HepG2 (cell line): ENCODE data around the gene LBX2. TPM values are rescaled to one million over a fixed set of nuclear protein-coding genes. Genes with fewer than 3 reads are reported as not detected.

ENCODE experiments used
- ATAC-seq: fragments of 200-7000 bp; cut with Tn5 transposase; 3 replicates; pipeline ENCODE4 v1.9.1; 2020; ENCODE audit warnings: mild to moderate bottlenecking, moderate library complexity
- BruUV-seq: library from RNA; stranded (reverse); fragments of 400-500 nt; replicated peaks from 2 replicates; lab custom pipeline; 2021; lab: Mats Ljungman, UMichigan
- CTCF ChIA-PET: fragments of 300-600 bp; formaldehyde crosslinking; extraction: SDS; loops from one replicate; lab custom pipeline; 2021; ENCODE audit warnings: low total read pairs, inconsistent platforms, low intra/inter-chr PET ratio; lab: Yijun Ruan, JAX
- POLR2A ChIA-PET: fragments of 350-600 bp; sonication (Branson Sonifier 250); formaldehyde crosslinking; loops from one replicate; lab custom pipeline; 2020; ENCODE audit warnings: antibody characterized with exemption, inconsistent platforms; lab: Yijun Ruan, JAX
- DNase-seq: peaks from one replicate; pipeline ENCODE4 v3.0.0-alpha.2; 2015; ENCODE audit warnings: low spot score
- FAIRE-seq: peaks from 3 replicates; lab custom pipeline; 2011; peaks lifted over from hg19 to GRCh38; lab: Jason Lieb, UNC
- H2AFZ ChIP-seq: one replicate; pipeline ENCODE4 v1.6.1; 2011; ENCODE audit warnings: low read length, inconsistent platforms
- H3K27ac ChIP-seq: fragments of 300-600 bp; 3 replicates; pipeline ENCODE4 v1.8.0; 2011; ENCODE audit warnings: mixed run types, mild to moderate bottlenecking, mixed read lengths, low read length, inconsistent platforms; ENCODE audit not compliant: insufficient read depth; ENCODE audit errors: extremely low read length
- H3K27me3 ChIP-seq, 2 experiments: fragments of 200-600 bp in 1 of 2; 2 replicates in 1 of 2; 3 replicates in 1 of 2; pipeline versions ENCODE4 v1.6.0 to v1.8.0; 2011; ENCODE audit warnings: low read length in 2 of 2, mild to moderate bottlenecking in 2 of 2, moderate library complexity in 2 of 2, inconsistent platforms in 1 of 2; ENCODE audit not compliant: insufficient read depth in 2 of 2, control insufficient read depth in 1 of 2
- H3K36me3 ChIP-seq, 2 experiments: fragments of 200-600 bp in 1 of 2; replicated peaks in 1 of 2; 2 replicates in 1 of 2; 3 replicates in 1 of 2; pipeline versions ENCODE4 v1.5.1 to v1.8.0; 2011; ENCODE audit warnings: low read length in 2 of 2, inconsistent platforms in 1 of 2; ENCODE audit not compliant: insufficient read depth in 2 of 2, control insufficient read depth in 1 of 2
- H3K4me1 ChIP-seq: 2 replicates; pipeline ENCODE4 v1.5.1; 2012; ENCODE audit warnings: low read length, inconsistent platforms; ENCODE audit not compliant: insufficient read depth
- H3K4me2 ChIP-seq: 2 replicates; pipeline ENCODE4 v1.6.0; 2011; ENCODE audit warnings: low read depth, low read length, inconsistent platforms
- H3K4me3 ChIP-seq, 3 experiments: fragments of 200-600 bp in 1 of 3; sonication (generic), shearing (Covaris generic) in 1 of 3; replicated peaks in 1 of 3; 2 replicates each; pipeline ENCODE4 v1.5.1; 2011 to 2016; ENCODE audit warnings: low read length in 3 of 3, inconsistent platforms in 2 of 3, low read depth in 2 of 3, mild to moderate bottlenecking in 2 of 3, control low read depth in 1 of 3, mixed read lengths in 1 of 3; ENCODE audit not compliant: insufficient read depth in 1 of 3
- H3K79me2 ChIP-seq: one replicate; pipeline ENCODE4 v1.6.1; 2011; ENCODE audit warnings: low read length, inconsistent platforms; ENCODE audit not compliant: insufficient read depth
- H3K9ac ChIP-seq: 2 replicates; pipeline ENCODE4 v1.6.0; 2011; ENCODE audit warnings: mild to moderate bottlenecking, low read depth, low read length, inconsistent platforms; ENCODE audit not compliant: insufficient read depth
- H3K9me3 ChIP-seq: 2 replicates; pipeline ENCODE4 v1.5.1; 2012; ENCODE audit warnings: mild to moderate bottlenecking, low read length
- H4K20me1 ChIP-seq: 2 replicates; pipeline ENCODE4 v1.6.0; 2011; ENCODE audit warnings: inconsistent platforms, mild to moderate bottlenecking, low read length, moderate library complexity; ENCODE audit not compliant: insufficient read depth
- AKAP8 ChIP-seq: sonication (generic); formaldehyde crosslinking; IDR thresholded peaks from 2 replicates; pipeline ENCODE4 v1.5.1; 2020; ENCODE audit warnings: mild to moderate bottlenecking, missing genetic modification reagents
- FOXA1 ChIP-seq, 2 experiments: fragments of 450-650 bp in 1 of 2; sonication (generic) in 1 of 2; formaldehyde crosslinking in 1 of 2; IDR thresholded peaks; 2 replicates each; pipeline versions ENCODE4 v1.4.0 to v1.6.1; 2016 to 2020; ENCODE audit warnings: missing genetic modification reagents in 1 of 2
- GZF1 ChIP-seq: sonication (generic); formaldehyde crosslinking; IDR thresholded peaks from 2 replicates; pipeline ENCODE4 v1.5.1; 2020; ENCODE audit warnings: mild to moderate bottlenecking, missing genetic modification reagents
- HNF4G ChIP-seq, 2 experiments: sonication (generic) in 1 of 2; formaldehyde crosslinking in 1 of 2; IDR thresholded peaks; 2 replicates each; pipeline versions ENCODE4 v1.4.0 to v1.6.1; 2011 to 2020; ENCODE audit warnings: borderline replicate concordance in 2 of 2, low read depth in 2 of 2, mild to moderate bottlenecking in 2 of 2, low read length in 1 of 2, missing genetic modification reagents in 1 of 2, moderate library complexity in 1 of 2
- HOXA3 ChIP-seq: sonication (generic); formaldehyde crosslinking; IDR thresholded peaks from 2 replicates; pipeline ENCODE4 v1.5.0; 2020; ENCODE audit warnings: missing genetic modification reagents
- KDM4B ChIP-seq: sonication (generic); formaldehyde crosslinking; IDR thresholded peaks from 2 replicates; pipeline ENCODE4 v1.4.0; 2020; ENCODE audit warnings: missing genetic modification reagents
- MAFK ChIP-seq, 2 experiments: IDR thresholded peaks in 1 of 2; conservative IDR thresholded peaks in 1 of 2; 2 replicates each; pipeline ENCODE4 v1.6.1; 2011; ENCODE audit warnings: improper control_type of control experiment in 2 of 2, low read length in 2 of 2
- NFIC ChIP-seq: IDR thresholded peaks from 2 replicates; pipeline ENCODE4 v1.6.1; 2012; ENCODE audit warnings: mild to moderate bottlenecking, low read length, inconsistent platforms
- SRSF1 ChIP-seq: fragments of 200-400 bp; formaldehyde crosslinking; optimal IDR thresholded peaks from 2 replicates; pipeline ENCODE3; 2017; ENCODE audit warnings: mild to moderate bottlenecking, low read depth, low read length, moderate library complexity
- TARDBP ChIP-seq: sonication (generic); formaldehyde crosslinking; IDR thresholded peaks from 2 replicates; pipeline ENCODE4 v1.8.0; 2022; ENCODE audit warnings: mild to moderate bottlenecking, missing genetic modification reagents
- ZEB1 ChIP-seq: IDR thresholded peaks from 2 replicates; pipeline ENCODE4 v1.6.1; 2012; ENCODE audit warnings: mild to moderate bottlenecking, low read depth, inconsistent platforms; ENCODE audit not compliant: insufficient replicate concordance
- ZNF350 ChIP-seq: sonication (generic); formaldehyde crosslinking; IDR thresholded peaks from 2 replicates; pipeline ENCODE4 v1.4.0; 2020; ENCODE audit warnings: mild to moderate bottlenecking, low read depth, missing genetic modification reagents, borderline replicate concordance
- WGBS: methylation state at CpG from one replicate; pipeline ENCODE4 v1.1.6; 2017; ENCODE audit warnings: low lambda C conversion rate; 5-methylcytosine and 5-hydroxymethylcytosine counted together
- in situ Hi-C: cut with HindIII; loops from 2 replicates; pipeline ENCODE4 v1.10.0; 2017; ENCODE audit warnings: low pct_unique_long_range_greater_than_20kb; ENCODE audit not compliant: extremely low pct_ligation_motif_present
- intact Hi-C: fragments of 100-400 bp; cut with micrococcal nuclease; formaldehyde crosslinking; loops from one replicate; pipeline ENCODE4 v1.10.0; 2022; ENCODE audit not compliant: unreplicated experiment
- polyA plus RNA-seq, 8 experiments: library from polyadenylated mRNA; depleted of rRNA in 3 of 8; stranded (reverse) in 7 of 8; unstranded in 1 of 8; fragments of >200 nt; fragmentation: Illumina TruSeq in 4 of 8; extraction: Trizol in 4 of 8; gene quantifications; 2 replicates each; pipeline versions ENCODE4 v1.2.1 to v1.2.3, GENCODE V29; 2011 to 2016; ENCODE audit warnings: low read depth in 4 of 8, missing spikeins in 1 of 8, mixed read lengths in 1 of 8; ENCODE audit not compliant: insufficient read depth in 1 of 8
- total RNA-seq, 5 experiments: library from RNA; depleted of rRNA; stranded (reverse); fragments of >200 nt; fragmentation: Illumina TruSeq; extraction: Trizol; gene quantifications; 2 replicates each; pipeline ENCODE4 v1.2.3, GENCODE V29; 2016; ENCODE audit warnings: low read depth in 1 of 5
- TF ChIP-seq, protein P1 (sequence below): sonication (generic); formaldehyde crosslinking; IDR thresholded peaks from 2 replicates; pipeline ENCODE4 v1.4.0; 2020; ENCODE audit warnings: missing genetic modification reagents, borderline replicate concordance
- TF ChIP-seq, protein P2 (sequence below): sonication (generic); formaldehyde crosslinking; IDR thresholded peaks from 2 replicates; pipeline ENCODE4 v1.5.0; 2020; ENCODE audit warnings: missing genetic modification reagents
- TF ChIP-seq, protein P3 (sequence below): IDR thresholded peaks from 2 replicates; pipeline ENCODE4 v1.6.1; 2018; ENCODE audit warnings: missing genetic modification reagents, mild to moderate bottlenecking, missing compliant biosample characterization

The LBX2 gene
- total and polyA plus RNA-seq, 2 of the 13 experiments (the other 11 are each of a cell fraction or from before 2014, with no cell fraction given), result 6.4 to 8.1 TPM

DNA sequence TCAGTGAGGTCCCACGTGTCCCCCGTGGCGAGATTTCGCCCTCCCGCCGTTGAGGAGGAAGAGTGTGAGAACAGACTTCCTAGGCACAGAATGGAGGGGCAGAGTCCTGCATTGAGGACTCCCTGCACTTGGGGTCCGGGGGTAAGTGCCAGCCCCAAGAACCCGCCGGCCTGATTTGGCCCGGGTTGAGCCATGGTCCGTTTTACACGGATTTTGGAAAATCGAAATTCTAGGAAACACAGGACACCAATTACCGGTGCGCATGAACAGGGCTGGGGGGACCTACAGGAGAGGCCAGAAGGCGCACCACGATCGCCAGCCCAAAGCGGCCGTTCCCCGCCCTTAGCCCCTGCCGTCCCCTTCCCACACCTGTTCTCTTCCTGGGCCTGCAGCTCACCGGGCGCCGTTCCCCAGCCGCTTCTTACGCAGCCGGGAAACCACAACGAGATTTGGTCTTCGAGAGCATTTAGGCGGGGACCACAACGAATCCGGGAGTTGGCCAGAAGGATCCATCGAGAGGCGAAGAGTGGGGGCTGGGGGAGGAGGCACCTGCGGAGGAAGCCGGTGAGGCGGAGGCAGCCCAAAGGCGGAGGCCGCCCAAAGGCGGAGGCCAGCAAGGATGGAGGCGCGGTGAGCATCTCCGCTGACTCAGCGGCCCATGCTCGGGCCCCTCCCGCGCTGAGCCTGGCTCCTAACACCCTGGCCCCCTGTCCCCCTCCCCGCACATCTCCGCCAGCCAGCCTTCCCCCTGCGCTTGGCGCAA is 14.4 kb upstream of the LBX2 start (continued):
- TF ChIP-seq KDM4B (CRISPR knock-in tag) (0 out of 2 replicates have a peak, but pooled peaks have one; percentile 0), GZF1 (CRISPR knock-in tag) (0 out of 2 replicates have a peak, but pooled peaks have one; percentile 27), MAFK (conservative IDR thresholded peaks at IDR 0.05 in 1 of 2, IDR thresholded peaks at IDR 0.05 in 1 of 2; ENCODE audit: low read length in 2 of 2) (peak; percentile 38 to 62), HOXA3 (CRISPR knock-in tag) (peak; percentile 12; the same call in 1 of the 2 replicates), TARDBP (CRISPR knock-in tag) (peak; percentile 53; the same call in 1 of the 2 replicates)
- TF ChIP-seq, protein P1, sequence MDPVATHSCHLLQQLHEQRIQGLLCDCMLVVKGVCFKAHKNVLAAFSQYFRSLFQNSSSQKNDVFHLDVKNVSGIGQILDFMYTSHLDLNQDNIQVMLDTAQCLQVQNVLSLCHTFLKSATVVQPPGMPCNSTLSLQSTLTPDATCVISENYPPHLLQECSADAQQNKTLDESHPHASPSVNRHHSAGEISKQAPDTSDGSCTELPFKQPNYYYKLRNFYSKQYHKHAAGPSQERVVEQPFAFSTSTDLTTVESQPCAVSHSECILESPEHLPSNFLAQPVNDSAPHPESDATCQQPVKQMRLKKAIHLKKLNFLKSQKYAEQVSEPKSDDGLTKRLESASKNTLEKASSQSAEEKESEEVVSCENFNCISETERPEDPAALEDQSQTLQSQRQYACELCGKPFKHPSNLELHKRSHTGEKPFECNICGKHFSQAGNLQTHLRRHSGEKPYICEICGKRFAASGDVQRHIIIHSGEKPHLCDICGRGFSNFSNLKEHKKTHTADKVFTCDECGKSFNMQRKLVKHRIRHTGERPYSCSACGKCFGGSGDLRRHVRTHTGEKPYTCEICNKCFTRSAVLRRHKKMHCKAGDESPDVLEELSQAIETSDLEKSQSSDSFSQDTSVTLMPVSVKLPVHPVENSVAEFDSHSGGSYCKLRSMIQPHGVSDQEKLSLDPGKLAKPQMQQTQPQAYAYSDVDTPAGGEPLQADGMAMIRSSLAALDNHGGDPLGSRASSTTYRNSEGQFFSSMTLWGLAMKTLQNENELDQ, result peak; percentile 56; the same call in 1 of the 2 replicates

DNA sequence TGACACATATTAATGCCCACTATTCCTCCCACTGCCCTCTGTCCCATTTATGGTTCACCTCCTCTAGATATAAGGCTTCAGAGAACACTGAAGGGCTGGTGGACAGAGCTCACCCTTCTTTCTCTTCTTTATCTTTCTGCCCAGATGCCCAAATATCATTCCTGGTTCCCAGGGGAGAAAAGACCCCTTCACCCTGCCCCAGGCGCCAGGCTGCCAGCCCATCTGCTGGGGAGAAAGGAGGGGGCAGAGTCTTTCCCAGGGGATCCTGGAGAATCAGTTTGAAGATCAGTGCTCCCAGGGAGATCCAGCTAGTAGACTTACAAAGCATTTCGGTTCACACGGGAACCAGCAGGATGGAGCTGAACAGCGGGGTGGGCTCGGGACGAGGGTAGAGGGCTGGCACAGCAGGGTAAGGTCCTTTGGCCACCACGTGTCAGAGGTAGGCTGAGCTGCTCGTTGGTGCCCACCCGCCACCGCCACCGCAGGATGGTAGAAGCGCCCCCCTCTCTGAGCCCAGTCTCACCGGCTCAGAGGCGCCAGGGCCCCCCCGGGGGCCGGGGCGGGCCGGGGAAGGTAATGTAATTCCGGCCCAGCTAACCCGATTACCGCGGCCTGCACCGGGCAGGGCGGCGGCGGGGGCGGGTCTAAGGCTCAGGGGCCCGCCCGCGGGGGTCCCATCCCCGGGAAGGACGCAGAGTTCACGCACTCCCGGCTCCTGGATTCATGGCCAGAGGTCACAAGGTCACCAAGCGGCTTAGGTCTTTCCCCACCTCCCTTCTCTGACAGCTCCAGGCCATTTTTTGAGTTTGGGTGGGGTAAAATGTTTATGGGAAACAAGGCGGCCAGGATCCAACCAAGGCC is 13.6 kb upstream of the LBX2 start:
- Histone ChIP-seq H3K79me2 (no peaks in the 10 kb centered on the region), H3K4me3 (peak overlapping the region; percentile 43 to 63 (median 62)), H3K27me3 (no peaks in the 10 kb centered on the region), H3K9ac (peak overlapping the region; percentile 68), H3K4me2 (peak overlapping the region; percentile 75), H3K27ac (peak overlapping the region; percentile 36), H3K36me3 (peaks cover 0 to 3% of the 10 kb centered on the region in 2 experiments; a peak in 3 of 5 replicates), H3K4me1 (peaks cover 54% of the 10 kb centered on the region), H4K20me1 (no peaks in the 10 kb centered on the region), H2AFZ (no peak overlapping the region), H3K9me3 (no peaks in the 10 kb centered on the region)
- in situ Hi-C loops, result no loop called here
- WGBS, result 6% methylated on average over 13 of the region's 36 CpGs
- DNase-seq (peak; percentile 51), FAIRE-seq (no peak), ATAC-seq (peak; percentile 52)
- CTCF ChIA-PET, result no interaction called here
- POLR2A ChIA-PET, result interaction anchor here (1.0 to 2.4 kb wide), 6 partner anchors 9 to 31 kb away, joined by 3 to 31 read pairs (median 12); partner anchors contain the start of genes AUP1, CCDC142, DQX1 and HTRA2
- no TSS peak for BruUV-seq
- intact Hi-C loops, result no loop called here
- TF ChIP-seq SRSF1 (peak; percentile 98), AKAP8 (CRISPR knock-in tag) (peak; percentile 99), ZEB1 (peak; percentile 40), FOXA1 (IDR thresholded peaks at IDR 0.05) (no peak), FOXA1 (CRISPR knock-in tag; IDR thresholded peaks at IDR 0.05) (no peak), NFIC (no peak), HNF4G (IDR thresholded peaks at IDR 0.05; ENCODE audit: borderline replicate concordance, low read depth, low read length) (peak; percentile 44; the same call in 1 of the 2 replicates), HNF4G (CRISPR knock-in tag; IDR thresholded peaks at IDR 0.05; ENCODE audit: borderline replicate concordance, low read depth) (no peak), ZNF350 (CRISPR knock-in tag) (peak; percentile 56; the same call in 1 of the 2 replicates)
- TF ChIP-seq, protein P2, sequence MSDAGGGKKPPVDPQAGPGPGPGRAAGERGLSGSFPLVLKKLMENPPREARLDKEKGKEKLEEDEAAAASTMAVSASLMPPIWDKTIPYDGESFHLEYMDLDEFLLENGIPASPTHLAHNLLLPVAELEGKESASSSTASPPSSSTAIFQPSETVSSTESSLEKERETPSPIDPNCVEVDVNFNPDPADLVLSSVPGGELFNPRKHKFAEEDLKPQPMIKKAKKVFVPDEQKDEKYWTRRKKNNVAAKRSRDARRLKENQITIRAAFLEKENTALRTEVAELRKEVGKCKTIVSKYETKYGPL (CRISPR knock-in tag), result no peak
- TF ChIP-seq, protein P3, sequence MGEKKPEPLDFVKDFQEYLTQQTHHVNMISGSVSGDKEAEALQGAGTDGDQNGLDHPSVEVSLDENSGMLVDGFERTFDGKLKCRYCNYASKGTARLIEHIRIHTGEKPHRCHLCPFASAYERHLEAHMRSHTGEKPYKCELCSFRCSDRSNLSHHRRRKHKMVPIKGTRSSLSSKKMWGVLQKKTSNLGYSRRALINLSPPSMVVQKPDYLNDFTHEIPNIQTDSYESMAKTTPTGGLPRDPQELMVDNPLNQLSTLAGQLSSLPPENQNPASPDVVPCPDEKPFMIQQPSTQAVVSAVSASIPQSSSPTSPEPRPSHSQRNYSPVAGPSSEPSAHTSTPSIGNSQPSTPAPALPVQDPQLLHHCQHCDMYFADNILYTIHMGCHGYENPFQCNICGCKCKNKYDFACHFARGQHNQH, result 0 out of 2 replicates have a peak, but pooled peaks have one; percentile 19
